ENCODE measurements around the gene VEGFA. TPM values are rescaled to one million over a fixed set of nuclear protein-coding genes. Genes with fewer than 3 reads are reported as not detected.

VEGFA gene
- total RNA-seq, 1 experiment from 2014 or later, result 407 TPM

DNA sequence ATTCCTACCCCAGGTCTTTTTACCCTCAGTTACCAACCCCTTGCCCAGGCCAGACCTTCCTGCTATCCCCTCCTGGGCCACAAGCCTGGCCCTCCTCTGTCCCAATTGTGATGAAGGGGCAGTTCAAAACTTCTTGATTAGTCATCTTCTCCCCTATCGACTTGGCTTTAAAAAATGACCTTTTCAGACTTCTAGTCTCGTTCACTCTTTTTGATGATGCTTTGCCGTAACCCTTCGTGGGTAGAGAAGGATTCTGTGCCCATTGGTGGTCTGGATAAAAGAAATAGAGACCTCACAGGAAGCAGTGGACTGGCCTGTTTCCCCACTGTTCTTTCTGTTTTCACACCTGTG lies 5.5 kb downstream of the VEGFA start:
- no TSS peak for BruUV-seq (replicated peaks)
- no peaks in the 10 kb centered on the region for H3K27me3 Mint-ChIP-seq (ENCODE audit: unreplicated experiment)
- DNase-seq, result no peak
- H3K4me1 Mint-ChIP-seq (ENCODE audit: low read depth, unreplicated experiment), result peaks cover 51% of the 10 kb centered on the region
- H3K27ac Mint-ChIP-seq (ENCODE audit: unreplicated experiment), result peak overlapping the region; percentile 85
- no peaks in the 10 kb centered on the region for H3K9me3 Mint-ChIP-seq (ENCODE audit: low read depth, unreplicated experiment)
- TF ChIP-seq, protein P1, sequence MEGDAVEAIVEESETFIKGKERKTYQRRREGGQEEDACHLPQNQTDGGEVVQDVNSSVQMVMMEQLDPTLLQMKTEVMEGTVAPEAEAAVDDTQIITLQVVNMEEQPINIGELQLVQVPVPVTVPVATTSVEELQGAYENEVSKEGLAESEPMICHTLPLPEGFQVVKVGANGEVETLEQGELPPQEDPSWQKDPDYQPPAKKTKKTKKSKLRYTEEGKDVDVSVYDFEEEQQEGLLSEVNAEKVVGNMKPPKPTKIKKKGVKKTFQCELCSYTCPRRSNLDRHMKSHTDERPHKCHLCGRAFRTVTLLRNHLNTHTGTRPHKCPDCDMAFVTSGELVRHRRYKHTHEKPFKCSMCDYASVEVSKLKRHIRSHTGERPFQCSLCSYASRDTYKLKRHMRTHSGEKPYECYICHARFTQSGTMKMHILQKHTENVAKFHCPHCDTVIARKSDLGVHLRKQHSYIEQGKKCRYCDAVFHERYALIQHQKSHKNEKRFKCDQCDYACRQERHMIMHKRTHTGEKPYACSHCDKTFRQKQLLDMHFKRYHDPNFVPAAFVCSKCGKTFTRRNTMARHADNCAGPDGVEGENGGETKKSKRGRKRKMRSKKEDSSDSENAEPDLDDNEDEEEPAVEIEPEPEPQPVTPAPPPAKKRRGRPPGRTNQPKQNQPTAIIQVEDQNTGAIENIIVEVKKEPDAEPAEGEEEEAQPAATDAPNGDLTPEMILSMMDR (IDR thresholded peaks at IDR 0.05; ENCODE audit: unreplicated experiment), result no peak
- H3K4me3 Mint-ChIP-seq (ENCODE audit: low read depth, unreplicated experiment), result peak overlapping the region; percentile 87
- CTCF ChIA-PET, result interaction anchor here (1.1 to 3.8 kb wide), 3 partner anchors 51 to 167 kb away, joined by 3 to 32 read pairs (median 30); no protein-coding TSS in a partner anchor
- peaks cover 100% of the 10 kb centered on the region for H3K36me3 Mint-ChIP-seq (ENCODE audit: insufficient read depth, unreplicated experiment)
- intact Hi-C loops (cut with micrococcal nuclease; ENCODE audit: unreplicated experiment), result loop anchor here (2.0 kb wide), 2 partner anchors 63 to 225 kb away; no protein-coding TSS in a partner anchor

DNA sequence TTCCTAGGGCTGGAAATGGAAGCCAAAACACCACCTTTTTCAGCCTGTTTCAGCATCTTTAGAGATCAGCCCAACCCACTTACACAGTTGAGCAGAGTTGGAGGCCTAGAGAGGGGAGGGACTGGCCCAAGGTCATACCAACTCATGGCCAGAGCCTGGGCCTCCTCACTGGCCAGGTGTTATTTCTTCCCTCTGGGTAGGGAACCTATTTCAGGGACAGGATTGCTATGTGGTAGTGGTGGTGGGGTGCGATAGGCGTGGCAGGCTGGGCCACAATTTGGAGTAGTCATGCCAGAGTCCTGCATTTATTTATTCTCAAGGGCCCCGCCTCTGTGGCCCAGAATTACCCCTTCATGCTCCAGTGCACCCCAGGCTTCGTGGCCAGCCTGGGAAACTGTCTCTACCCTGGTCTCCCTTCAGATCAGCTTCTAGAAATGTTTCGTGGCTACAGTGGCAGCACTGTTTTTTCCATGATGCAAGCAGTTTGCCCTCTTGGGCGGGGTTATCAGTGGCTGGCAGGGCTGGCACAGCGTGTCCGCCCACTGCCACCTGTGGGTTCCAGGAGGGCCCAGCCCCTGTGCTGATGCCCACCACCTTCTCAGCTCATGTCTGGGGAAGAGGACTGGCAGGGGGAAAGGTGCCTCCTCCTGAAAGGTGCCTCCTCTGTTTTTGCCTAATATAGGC lies 6.2 kb downstream of the VEGFA start:
- Mint-ChIP-seq H3K9me3 (ENCODE audit: low read depth, unreplicated experiment) (no peaks in the 10 kb centered on the region), H3K27ac (ENCODE audit: unreplicated experiment) (peak overlapping the region; percentile 85), H3K27me3 (ENCODE audit: unreplicated experiment) (no peaks in the 10 kb centered on the region), H3K36me3 (ENCODE audit: insufficient read depth, unreplicated experiment) (peaks cover 100% of the 10 kb centered on the region), H3K4me1 (ENCODE audit: low read depth, unreplicated experiment) (peaks cover 58% of the 10 kb centered on the region), H3K4me3 (ENCODE audit: low read depth, unreplicated experiment) (peak overlapping the region; percentile 87)
- intact Hi-C loops (cut with micrococcal nuclease; ENCODE audit: unreplicated experiment), result no loop called here
- DNase-seq, result no peak
- CTCF ChIA-PET, result interaction anchor here (1.0 to 3.8 kb wide), 2 partner anchors 111 to 150 kb away, joined by 4 to 30 read pairs; no protein-coding TSS in a partner anchor
- BruUV-seq (replicated peaks), result TSS peak; percentile 0
- TF ChIP-seq, protein P1 (IDR thresholded peaks at IDR 0.05; ENCODE audit: unreplicated experiment), result no peak

DNA sequence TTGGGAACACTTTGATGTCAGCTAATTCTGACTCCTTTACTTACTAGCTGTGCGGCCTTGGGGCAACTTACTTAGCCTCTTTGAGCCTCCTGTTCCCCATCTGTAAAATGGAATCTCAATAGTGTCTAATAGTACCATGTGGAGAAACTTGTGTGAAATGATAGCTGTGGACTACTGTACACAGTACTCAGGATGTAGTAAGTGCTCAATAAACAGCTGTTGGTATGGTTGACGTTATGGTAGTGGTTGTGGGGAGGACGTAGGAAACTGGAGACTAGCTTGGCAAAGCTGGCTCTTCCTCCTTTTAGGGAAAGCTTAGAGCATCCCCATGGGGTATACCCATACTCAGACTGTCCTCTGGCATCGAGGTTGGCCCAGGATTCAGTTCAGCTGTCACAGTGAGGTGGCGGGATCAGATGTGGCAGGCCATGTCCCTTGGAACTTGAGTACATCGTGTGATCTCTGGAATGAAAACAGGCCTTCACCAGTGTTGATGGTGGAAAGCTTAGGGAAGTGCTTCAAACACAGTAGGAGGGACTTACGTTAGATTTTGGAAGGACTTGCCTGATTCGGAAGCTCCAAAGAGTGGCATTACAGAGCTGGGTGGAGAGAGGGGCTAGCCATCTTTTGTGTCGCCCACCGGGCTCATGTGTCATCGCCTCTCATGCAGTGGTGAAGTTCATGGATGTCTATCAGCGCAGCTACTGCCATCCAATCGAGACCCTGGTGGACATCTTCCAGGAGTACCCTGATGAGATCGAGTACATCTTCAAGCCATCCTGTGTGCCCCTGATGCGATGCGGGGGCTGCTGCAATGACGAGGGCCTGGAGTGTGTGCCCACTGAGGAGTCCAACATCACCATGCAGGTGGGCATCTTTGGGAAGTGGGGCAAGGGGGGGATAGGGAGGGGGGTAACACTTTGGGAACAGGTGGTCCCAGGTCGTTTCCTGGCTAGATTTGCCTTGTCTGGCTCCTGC lies 7.1 kb downstream of the VEGFA start:
- Mint-ChIP-seq H3K9me3 (ENCODE audit: low read depth, unreplicated experiment) (no peaks in the 10 kb centered on the region), H3K4me3 (ENCODE audit: low read depth, unreplicated experiment) (peak overlapping the region; percentile 87), H3K27ac (ENCODE audit: unreplicated experiment) (peak overlapping the region; percentile 85), H3K4me1 (ENCODE audit: low read depth, unreplicated experiment) (peaks cover 64% of the 10 kb centered on the region), H3K36me3 (ENCODE audit: insufficient read depth, unreplicated experiment) (peaks cover 100% of the 10 kb centered on the region), H3K27me3 (ENCODE audit: unreplicated experiment) (no peaks in the 10 kb centered on the region)
- DNase-seq, result no peak
- TF ChIP-seq, protein P1 (IDR thresholded peaks at IDR 0.05; ENCODE audit: unreplicated experiment), result no peak
- intact Hi-C loops (cut with micrococcal nuclease; ENCODE audit: unreplicated experiment), result no loop called here
- CTCF ChIA-PET, result interaction anchor here (1.0 kb wide), 1 partner anchor 111 kb away, joined by 4 read pairs; no protein-coding TSS in a partner anchor
- no TSS peak for BruUV-seq (replicated peaks)

DNA sequence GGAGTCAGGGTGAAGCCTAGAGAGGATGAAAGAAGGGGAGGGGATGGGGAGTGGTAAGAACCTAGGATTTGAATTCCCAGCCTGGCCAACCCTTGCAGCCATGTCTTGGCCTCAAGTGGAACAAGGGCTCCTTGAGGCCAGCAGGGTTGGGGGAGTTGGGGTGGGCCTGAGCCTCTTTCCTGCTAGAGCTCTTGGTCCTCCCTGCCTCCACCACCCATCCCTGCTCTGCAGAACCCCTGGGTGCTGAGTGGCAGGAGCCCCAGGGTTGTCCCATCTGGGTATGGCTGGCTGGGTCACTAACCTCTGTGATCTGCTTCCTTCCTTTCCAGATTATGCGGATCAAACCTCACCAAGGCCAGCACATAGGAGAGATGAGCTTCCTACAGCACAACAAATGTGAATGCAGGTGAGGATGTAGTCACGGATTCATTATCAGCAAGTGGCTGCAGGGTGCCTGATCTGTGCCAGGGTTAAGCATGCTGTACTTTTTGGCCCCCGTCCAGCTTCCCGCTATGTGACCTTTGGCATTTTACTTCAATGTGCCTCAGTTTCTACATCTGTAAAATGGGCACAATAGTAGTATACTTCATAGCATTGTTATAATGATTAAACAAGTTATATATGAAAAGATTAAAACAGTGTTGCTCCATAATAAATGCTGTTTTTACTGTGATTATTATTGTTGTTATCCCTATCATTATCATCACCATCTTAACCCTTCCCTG lies 8.3 kb downstream of the VEGFA start:
- Mint-ChIP-seq H3K36me3 (ENCODE audit: insufficient read depth, unreplicated experiment) (peaks cover 100% of the 10 kb centered on the region), H3K9me3 (ENCODE audit: low read depth, unreplicated experiment) (no peaks in the 10 kb centered on the region), H3K4me1 (ENCODE audit: low read depth, unreplicated experiment) (peaks cover 77% of the 10 kb centered on the region), H3K27me3 (ENCODE audit: unreplicated experiment) (no peaks in the 10 kb centered on the region), H3K4me3 (ENCODE audit: low read depth, unreplicated experiment) (no peak overlapping the region), H3K27ac (ENCODE audit: unreplicated experiment) (peak overlapping the region; percentile 85)
- no peak for DNase-seq
- no TSS peak for BruUV-seq (replicated peaks)
- TF ChIP-seq, protein P1 (IDR thresholded peaks at IDR 0.05; ENCODE audit: unreplicated experiment), result no peak
- intact Hi-C loops (cut with micrococcal nuclease; ENCODE audit: unreplicated experiment), result no loop called here
- CTCF ChIA-PET, result no interaction called here
